Parathyroid adenoma (tissue), 2 donors: ENCODE results near the gene PALM2AKAP2.

Source experiments
- H2AFZ ChIP-seq: fragments of 300-600 bp; sonication (generic); one replicate; pipeline ENCODE4 v1.7.0; 2017; ENCODE audit warnings: antibody characterized with exemption, mild to moderate bottlenecking
- H3K27ac ChIP-seq: fragments of 300-600 bp; sonication (generic); one replicate; pipeline ENCODE4 v1.7.0; 2017
- H3K27me3 ChIP-seq: fragments of 300-600 bp; sonication (generic); one replicate; pipeline ENCODE4 v1.7.0; 2017; ENCODE audit warnings: low read length; ENCODE audit not compliant: control insufficient read depth, insufficient read depth
- H3K36me3 ChIP-seq: fragments of 300-600 bp; sonication (generic); one replicate; pipeline ENCODE4 v1.7.0; 2017; ENCODE audit warnings: low read length; ENCODE audit not compliant: control insufficient read depth, insufficient read depth
- H3K4me1 ChIP-seq: fragments of 300-600 bp; sonication (generic); one replicate; pipeline ENCODE4 v1.7.0; 2017; ENCODE audit warnings: control low read depth
- H3K4me2 ChIP-seq: fragments of 300-600 bp; sonication (generic); one replicate; pipeline ENCODE4 v1.7.0; 2017; ENCODE audit warnings: low read length
- H3K4me3 ChIP-seq: fragments of 300-600 bp; sonication (generic); one replicate; pipeline ENCODE4 v1.7.0; 2017; ENCODE audit warnings: low read depth, low read length
- H3K79me2 ChIP-seq: fragments of 300-600 bp; sonication (generic); one replicate; pipeline ENCODE4 v1.7.0; 2017; ENCODE audit warnings: control low read depth
- H3K9ac ChIP-seq: fragments of 300-600 bp; sonication (generic); one replicate; pipeline ENCODE4 v1.7.0; 2017; ENCODE audit warnings: mild to moderate bottlenecking
- H3K9me3 ChIP-seq: fragments of 300-600 bp; sonication (generic); one replicate; pipeline ENCODE4 v1.7.0; 2017; ENCODE audit warnings: low read length; ENCODE audit not compliant: control insufficient read depth
- TF ChIP-seq, protein P1 (sequence below): fragments of 300-600 bp; sonication (generic); IDR thresholded peaks from one replicate; pipeline ENCODE4 v1.7.0; 2017; ENCODE audit warnings: antibody characterized with exemption, mild to moderate bottlenecking
- donor health status: primary hyperparathyroidism.

The PALM2AKAP2 gene

DNA sequence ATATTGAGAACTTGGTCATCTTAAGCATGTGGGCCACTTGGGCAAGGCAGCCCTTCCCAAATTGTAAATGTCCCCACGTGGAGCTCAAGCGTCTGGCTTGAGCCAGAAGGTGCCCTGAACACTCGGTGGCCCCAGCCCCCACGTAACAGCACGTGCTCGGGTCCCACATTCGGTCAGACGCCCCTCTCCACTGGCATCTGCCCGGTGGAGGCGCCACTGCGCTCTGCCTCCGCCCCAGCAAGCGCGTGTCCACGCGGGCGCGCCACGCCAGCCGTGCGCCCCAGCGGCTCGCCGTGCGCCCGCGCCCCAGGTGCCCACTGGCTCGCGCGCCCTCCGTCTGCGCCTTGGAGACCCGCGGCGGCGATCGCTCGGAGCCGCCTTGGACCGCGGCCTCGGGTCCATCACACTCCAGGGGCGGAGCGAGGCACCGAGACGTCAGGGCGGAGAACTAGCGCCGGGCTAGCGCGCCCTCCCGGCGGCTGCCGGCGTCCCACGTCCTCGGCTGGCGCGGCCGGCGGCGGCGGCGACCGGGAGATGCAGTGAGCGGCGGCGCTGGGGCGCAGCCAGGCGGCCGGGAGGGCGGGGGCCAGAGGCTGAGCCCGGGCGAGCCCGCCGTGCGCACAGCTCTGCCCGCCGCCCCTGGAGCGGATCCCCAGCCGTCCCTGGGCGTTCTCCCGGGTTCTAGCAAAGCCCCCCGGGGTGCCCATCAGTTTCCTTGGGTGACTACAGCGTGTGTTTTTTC lies at the start of gene PALM2AKAP2:
Gene PALM2AKAP2 (plus strand): TSS at position 488 of the 742 bp plus-strand sequence. CDS start 291 bp downstream, outside the sequence.
- Histone ChIP-seq H3K9ac (no peak within 1 kb of the TSS), H3K79me2 (no peaks in the 10 kb centered on the region), H3K4me3 (no peak within 1 kb of the TSS), H3K36me3 (no peaks in the 10 kb centered on the region), H3K9me3 (no peaks in the 10 kb centered on the region), H3K27me3 (no peaks in the 10 kb centered on the region), H3K27ac (peak within 1 kb of the TSS; percentile 7), H2AFZ (no peak within 1 kb of the TSS), H3K4me2 (peak within 1 kb of the TSS; percentile 50), H3K4me1 (no peaks in the 10 kb centered on the region)
- TF ChIP-seq, protein P1, sequence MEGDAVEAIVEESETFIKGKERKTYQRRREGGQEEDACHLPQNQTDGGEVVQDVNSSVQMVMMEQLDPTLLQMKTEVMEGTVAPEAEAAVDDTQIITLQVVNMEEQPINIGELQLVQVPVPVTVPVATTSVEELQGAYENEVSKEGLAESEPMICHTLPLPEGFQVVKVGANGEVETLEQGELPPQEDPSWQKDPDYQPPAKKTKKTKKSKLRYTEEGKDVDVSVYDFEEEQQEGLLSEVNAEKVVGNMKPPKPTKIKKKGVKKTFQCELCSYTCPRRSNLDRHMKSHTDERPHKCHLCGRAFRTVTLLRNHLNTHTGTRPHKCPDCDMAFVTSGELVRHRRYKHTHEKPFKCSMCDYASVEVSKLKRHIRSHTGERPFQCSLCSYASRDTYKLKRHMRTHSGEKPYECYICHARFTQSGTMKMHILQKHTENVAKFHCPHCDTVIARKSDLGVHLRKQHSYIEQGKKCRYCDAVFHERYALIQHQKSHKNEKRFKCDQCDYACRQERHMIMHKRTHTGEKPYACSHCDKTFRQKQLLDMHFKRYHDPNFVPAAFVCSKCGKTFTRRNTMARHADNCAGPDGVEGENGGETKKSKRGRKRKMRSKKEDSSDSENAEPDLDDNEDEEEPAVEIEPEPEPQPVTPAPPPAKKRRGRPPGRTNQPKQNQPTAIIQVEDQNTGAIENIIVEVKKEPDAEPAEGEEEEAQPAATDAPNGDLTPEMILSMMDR, result no peak

DNA sequence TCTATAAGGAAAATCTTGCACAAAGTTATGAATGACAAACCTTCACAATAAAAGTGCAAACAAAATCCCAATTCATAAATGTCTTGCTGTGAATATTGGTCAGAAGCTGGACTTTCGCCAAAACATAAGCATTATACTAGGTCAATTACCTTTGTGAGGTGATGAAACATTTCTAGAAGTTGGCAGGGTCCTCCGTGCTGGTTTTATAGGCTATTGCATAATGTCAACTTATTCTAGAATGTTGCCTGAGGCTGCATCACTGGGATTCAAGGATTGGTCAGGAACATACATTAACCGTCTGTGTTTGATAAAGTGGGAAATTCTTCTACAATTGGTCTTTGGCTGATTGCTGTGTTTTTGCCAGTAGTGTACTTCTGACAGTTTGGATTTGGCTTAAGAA lies 49.8 kb upstream of the PALM2AKAP2 start:
- H3K9me3 ChIP-seq, result no peaks in the 10 kb centered on the region
- no peaks in the 10 kb centered on the region for H3K36me3 ChIP-seq
- H3K79me2 ChIP-seq, result no peaks in the 10 kb centered on the region
- no peak overlapping the region for H2AFZ ChIP-seq
- no peaks in the 10 kb centered on the region for H3K27me3 ChIP-seq
- H3K4me2 ChIP-seq, result no peak overlapping the region
- H3K9ac ChIP-seq, result no peak overlapping the region
- TF ChIP-seq, protein P1, result no peak
- H3K4me1 ChIP-seq, result no peaks in the 10 kb centered on the region
- no peak overlapping the region for H3K4me3 ChIP-seq
- H3K27ac ChIP-seq, result no peak overlapping the region

DNA sequence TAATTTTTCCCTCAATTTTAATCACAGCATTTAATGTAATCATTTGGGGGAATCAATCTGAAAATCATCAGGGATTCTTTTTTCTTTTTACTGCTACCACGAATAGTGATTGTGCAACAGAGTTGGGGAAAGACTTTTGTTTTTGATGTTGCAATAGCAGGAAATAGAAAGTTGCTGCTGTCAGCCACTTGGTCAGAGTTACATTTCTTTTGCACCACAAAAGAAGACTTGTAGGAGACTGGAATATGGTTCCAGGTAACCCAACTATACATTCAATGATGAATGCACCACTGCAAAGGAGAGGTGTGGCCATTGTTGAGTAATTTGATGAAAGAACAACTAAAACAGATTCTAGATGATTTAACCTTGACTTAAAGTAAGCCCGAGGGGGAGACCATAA lies 46.3 kb upstream of the PALM2AKAP2 start:
- Histone ChIP-seq H3K27me3 (no peaks in the 10 kb centered on the region), H3K27ac (no peak overlapping the region), H3K4me1 (no peaks in the 10 kb centered on the region), H3K9ac (no peak overlapping the region), H3K36me3 (no peaks in the 10 kb centered on the region), H2AFZ (no peak overlapping the region), H3K4me2 (no peak overlapping the region), H3K9me3 (no peaks in the 10 kb centered on the region), H3K4me3 (no peak overlapping the region), H3K79me2 (no peaks in the 10 kb centered on the region)
- TF ChIP-seq, protein P1, result no peak

DNA sequence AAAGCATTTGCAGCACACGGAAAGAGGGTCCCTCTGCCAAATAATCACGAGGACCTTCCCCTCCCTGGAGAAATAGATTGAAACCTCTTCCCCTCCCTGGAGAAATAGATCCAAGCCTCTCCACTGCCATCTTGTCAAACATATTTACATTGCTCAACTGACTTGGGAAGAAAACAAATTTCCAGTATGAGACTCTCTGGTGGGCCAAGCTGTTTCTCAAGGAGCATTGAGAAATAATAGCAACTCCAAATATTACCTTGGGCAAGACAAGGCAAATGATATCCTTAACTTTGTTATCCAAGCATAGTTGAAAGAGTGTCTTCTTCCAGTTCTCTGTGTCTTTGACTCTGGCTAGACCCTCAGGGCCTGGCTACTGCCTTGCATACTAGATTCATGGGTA lies 45.2 kb upstream of the PALM2AKAP2 start:
- Histone ChIP-seq H3K9ac (no peak overlapping the region), H3K4me3 (no peak overlapping the region), H3K27ac (no peak overlapping the region), H3K36me3 (no peaks in the 10 kb centered on the region), H3K4me2 (no peak overlapping the region), H2AFZ (no peak overlapping the region), H3K27me3 (no peaks in the 10 kb centered on the region), H3K4me1 (no peaks in the 10 kb centered on the region), H3K9me3 (no peaks in the 10 kb centered on the region), H3K79me2 (no peaks in the 10 kb centered on the region)
- TF ChIP-seq, protein P1, result no peak

DNA sequence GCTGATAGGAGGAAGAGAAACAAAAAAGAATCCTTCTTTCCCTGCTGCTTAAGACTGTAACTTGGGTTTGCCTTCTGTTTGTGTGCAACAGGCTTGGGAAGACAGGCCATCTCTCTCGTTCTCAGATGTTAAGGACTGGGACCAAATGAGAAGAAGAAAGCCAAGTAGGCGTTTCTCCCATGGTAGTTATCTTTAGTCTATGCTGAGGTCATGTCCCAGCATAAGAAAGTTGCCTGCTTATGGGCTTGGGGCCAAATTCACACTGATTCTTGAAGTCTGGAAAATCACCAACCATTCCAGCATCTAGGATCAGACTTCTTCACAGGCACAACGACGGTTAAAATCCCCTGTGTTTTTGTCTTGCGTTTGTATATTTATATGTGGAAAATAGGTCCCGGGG lies 44.2 kb upstream of the PALM2AKAP2 start:
- Histone ChIP-seq H3K4me1 (no peaks in the 10 kb centered on the region), H3K4me3 (no peak overlapping the region), H2AFZ (no peak overlapping the region), H3K27me3 (no peaks in the 10 kb centered on the region), H3K79me2 (no peaks in the 10 kb centered on the region), H3K4me2 (no peak overlapping the region), H3K36me3 (no peaks in the 10 kb centered on the region), H3K9me3 (no peaks in the 10 kb centered on the region), H3K27ac (no peak overlapping the region), H3K9ac (no peak overlapping the region)
- TF ChIP-seq, protein P1, result no peak
